WTC11 (cell line): Measurements from ENCODE around the gene LYPD6. TPM values are rescaled to one million over a fixed set of nuclear protein-coding genes. Genes with fewer than 3 reads are reported as not detected.

Experiments used
- ATAC-seq: fragments of 200-7000 bp; cut with Tn5 transposase; 2 replicates; pipeline ENCODE4 v1.10.0; 2021; ENCODE audit warnings: mild to moderate bottlenecking, moderate library complexity
- CTCF ChIA-PET: fragments of 300-600 bp; sonication (Branson Sonifier 250); formaldehyde crosslinking; loops from one replicate; lab custom pipeline; 2021; ENCODE audit warnings: antibody characterized with exemption; lab: Charles Lee
- POLR2A ChIA-PET: fragments of 350-600 bp; sonication (Branson Sonifier 250); formaldehyde crosslinking; loops from one replicate; lab custom pipeline; 2021; ENCODE audit warnings: antibody characterized with exemption; lab: Charles Lee
- DNase-seq: peaks from one replicate; pipeline ENCODE4 v3.0.0; 2021; ENCODE audit warnings: low spot score
- H3K27ac Mint-ChIP-seq: 2 replicates; pipeline ENCODE4 v1.8.0; 2021; ENCODE audit warnings: mixed read lengths
- H3K27me3 Mint-ChIP-seq: 2 replicates; pipeline ENCODE4 v1.8.0; 2021; ENCODE audit warnings: low read depth, mild to moderate bottlenecking, moderate library complexity, mixed read lengths
- H3K36me3 Mint-ChIP-seq: 2 replicates; pipeline ENCODE4 v1.8.0; 2021; ENCODE audit warnings: mixed read lengths
- H3K4me1 Mint-ChIP-seq: 2 replicates; pipeline ENCODE4 v1.8.0; 2022; ENCODE audit warnings: mixed read lengths
- H3K4me3 Mint-ChIP-seq: 2 replicates; pipeline ENCODE4 v1.8.0; 2021; ENCODE audit warnings: mild to moderate bottlenecking, moderate library complexity, mixed read lengths
- H3K9me3 Mint-ChIP-seq: 2 replicates; pipeline ENCODE4 v1.8.0; 2021; ENCODE audit warnings: mixed read lengths
- ARID4B ChIP-seq: sonication (generic); formaldehyde crosslinking; IDR thresholded peaks from 2 replicates; pipeline ENCODE4 v1.8.0; 2023; ENCODE audit warnings: missing genetic modification reagents, mild to moderate bottlenecking, borderline replicate concordance
- ATF1 ChIP-seq: sonication (generic); formaldehyde crosslinking; IDR thresholded peaks from 2 replicates; pipeline ENCODE4 v1.8.1; 2023; ENCODE audit warnings: mild to moderate bottlenecking, moderate library complexity, missing genetic modification reagents
- E2F4 ChIP-seq: sonication (generic); formaldehyde crosslinking; IDR thresholded peaks from 2 replicates; pipeline ENCODE4 v1.8.1; 2022; ENCODE audit warnings: low read depth, mild to moderate bottlenecking, moderate library complexity, missing genetic modification reagents, borderline replicate concordance
- ETV6 ChIP-seq: sonication (generic); formaldehyde crosslinking; IDR thresholded peaks from 2 replicates; pipeline ENCODE4 v1.8.1; 2022; ENCODE audit warnings: mild to moderate bottlenecking, missing genetic modification reagents
- GRHL2 ChIP-seq: fragments of 250-450 bp; sonication (Bioruptor Pico); IDR thresholded peaks from 2 replicates; pipeline ENCODE4 v1.8.0; 2022; ENCODE audit warnings: mild to moderate bottlenecking, moderate library complexity; ENCODE audit not compliant: insufficient replicate concordance, severe bottlenecking
- JUN ChIP-seq: sonication (generic); formaldehyde crosslinking; IDR thresholded peaks from 2 replicates; pipeline ENCODE4 v1.8.0; 2023; ENCODE audit warnings: mild to moderate bottlenecking, missing genetic modification reagents
- KAT7 ChIP-seq: sonication (generic); formaldehyde crosslinking; IDR thresholded peaks from 2 replicates; pipeline ENCODE4 v1.8.1; 2023; ENCODE audit warnings: missing genetic modification reagents, mild to moderate bottlenecking, borderline replicate concordance
- MYBL2 ChIP-seq: sonication (generic); formaldehyde crosslinking; IDR thresholded peaks from 2 replicates; pipeline ENCODE4 v1.8.1; 2023; ENCODE audit warnings: mild to moderate bottlenecking, moderate library complexity, missing genetic modification reagents
- PRDM15 ChIP-seq: sonication (generic); formaldehyde crosslinking; IDR thresholded peaks from 2 replicates; pipeline ENCODE4 v1.8.0; 2022; ENCODE audit warnings: missing genetic modification reagents
- SMAD4 ChIP-seq: sonication (generic); formaldehyde crosslinking; IDR thresholded peaks from 2 replicates; pipeline ENCODE4 v1.8.0; 2022; ENCODE audit warnings: mild to moderate bottlenecking, missing genetic modification reagents
- ZBTB43 ChIP-seq: sonication (generic); formaldehyde crosslinking; IDR thresholded peaks from 2 replicates; pipeline ENCODE4 v1.8.1; 2023; ENCODE audit warnings: mild to moderate bottlenecking, missing genetic modification reagents
- ZNF396 ChIP-seq: fragments of 250-450 bp; sonication (Bioruptor Pico); IDR thresholded peaks from 2 replicates; pipeline ENCODE4 v1.8.0; 2021; ENCODE audit warnings: mild to moderate bottlenecking, moderate library complexity, borderline replicate concordance
- ZNF416 ChIP-seq: fragments of 250-450 bp; sonication (Bioruptor Pico); IDR thresholded peaks from 2 replicates; pipeline ENCODE4 v1.9.0; 2021; ENCODE audit warnings: mild to moderate bottlenecking, inconsistent platforms
- ZNF532 ChIP-seq: fragments of 250-450 bp; sonication (Bioruptor Pico); IDR thresholded peaks from 2 replicates; pipeline ENCODE4 v1.9.0; 2021; ENCODE audit warnings: mild to moderate bottlenecking, borderline replicate concordance
- total RNA-seq: library from RNA; stranded (reverse); gene quantifications from 3 replicates; pipeline ENCODE4 v1.2.3, GENCODE V29; 2021
- TF ChIP-seq, protein P1 (sequence below): fragments of 200-600 bp; IDR thresholded peaks from 2 replicates; pipeline ENCODE4 v1.8.0; 2022; ENCODE audit warnings: antibody characterized with exemption
- TF ChIP-seq, protein P2 (sequence below): sonication (generic); formaldehyde crosslinking; IDR thresholded peaks from 2 replicates; pipeline ENCODE4 v1.8.1; 2023; ENCODE audit warnings: mild to moderate bottlenecking, missing genetic modification reagents, moderate library complexity

Gene LYPD6
- total RNA-seq, 1 experiment from 2014 or later, result 4.8 TPM

DNA sequence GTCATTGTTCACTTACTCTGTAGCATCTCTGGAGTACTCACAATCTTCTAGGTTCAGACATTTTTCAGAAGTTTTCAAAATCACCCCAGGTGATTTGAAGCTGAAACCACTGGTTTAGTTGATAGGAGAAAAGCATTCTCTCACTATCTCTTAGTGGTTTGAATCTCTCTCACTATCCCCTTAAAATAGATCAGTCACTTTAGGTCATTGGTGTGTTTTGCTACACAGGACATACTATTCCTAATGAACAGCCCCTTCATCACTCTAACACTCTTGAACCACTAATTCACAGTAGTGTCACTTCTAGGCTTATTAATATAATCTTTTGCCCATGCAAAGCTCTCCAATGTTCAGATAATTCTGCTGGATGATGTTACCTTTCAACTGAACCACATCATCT lies 34.5 kb downstream of the LYPD6 start (continued):
- TF ChIP-seq ARID4B (no peak), ZNF416 (CRISPR knock-in tag) (no peak), GRHL2 (no peak), ETV6 (CRISPR knock-in tag) (no peak)

DNA sequence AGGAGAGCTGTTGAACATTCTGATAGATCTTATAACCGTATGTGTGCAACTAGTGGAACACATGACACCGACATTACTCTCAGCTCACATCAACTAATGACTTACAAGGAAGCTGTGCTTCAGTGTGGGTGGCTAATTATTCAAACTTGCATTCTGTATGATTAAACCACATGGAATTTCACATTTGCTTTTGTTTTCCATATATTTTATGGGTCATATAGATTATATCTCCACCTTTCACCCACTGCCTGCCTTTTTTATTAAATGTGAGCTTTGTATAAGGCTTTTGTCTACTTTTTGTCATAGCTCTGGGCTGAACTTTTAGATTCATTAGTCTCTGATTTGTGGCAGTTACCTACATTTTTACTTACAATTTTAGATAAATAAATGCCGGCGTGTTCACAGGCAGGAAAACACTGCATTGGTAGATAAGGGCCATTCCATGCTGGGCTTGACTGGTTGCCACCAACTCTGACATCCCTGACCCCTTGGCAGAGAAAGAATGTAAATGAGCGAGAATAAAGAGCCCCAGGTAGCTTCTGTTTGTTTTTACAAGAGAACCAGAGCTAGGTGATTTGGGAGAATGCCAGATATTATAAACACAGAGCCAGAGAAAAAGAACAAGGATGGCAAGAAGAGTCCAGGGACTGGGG lies 35.7 kb downstream of the LYPD6 start:
- ATAC-seq (0 out of 2 replicates have a peak, but pooled peaks have one; percentile 46), DNase-seq (no peak)
- H3K4me1 Mint-ChIP-seq, result peaks cover 23% of the 10 kb centered on the region
- ChIA-PET CTCF (interaction anchor here (0.6 to 1.6 kb wide), 3 partner anchors 10 to 349 kb away, joined by 3 to 5 read pairs (median 4); no protein-coding TSS in a partner anchor), POLR2A (no interaction called here)
- H3K9me3 Mint-ChIP-seq, result peaks cover 22% of the 10 kb centered on the region
- H3K36me3 Mint-ChIP-seq, result peaks cover 20% of the 10 kb centered on the region
- no peaks in the 10 kb centered on the region for H3K27me3 Mint-ChIP-seq
- H3K27ac Mint-ChIP-seq, result no peak overlapping the region
- no peak overlapping the region for H3K4me3 Mint-ChIP-seq
- TF ChIP-seq ZNF396 (no peak), ZBTB43 (CRISPR knock-in tag) (no peak), ZNF532 (no peak), KAT7 (no peak), SMAD4 (CRISPR knock-in tag) (no peak), JUN (CRISPR knock-in tag) (no peak), MYBL2 (no peak), E2F4 (CRISPR knock-in tag) (no peak), PRDM15 (CRISPR knock-in tag) (no peak), ATF1 (CRISPR knock-in tag) (no peak)
- TF ChIP-seq, protein P1, sequence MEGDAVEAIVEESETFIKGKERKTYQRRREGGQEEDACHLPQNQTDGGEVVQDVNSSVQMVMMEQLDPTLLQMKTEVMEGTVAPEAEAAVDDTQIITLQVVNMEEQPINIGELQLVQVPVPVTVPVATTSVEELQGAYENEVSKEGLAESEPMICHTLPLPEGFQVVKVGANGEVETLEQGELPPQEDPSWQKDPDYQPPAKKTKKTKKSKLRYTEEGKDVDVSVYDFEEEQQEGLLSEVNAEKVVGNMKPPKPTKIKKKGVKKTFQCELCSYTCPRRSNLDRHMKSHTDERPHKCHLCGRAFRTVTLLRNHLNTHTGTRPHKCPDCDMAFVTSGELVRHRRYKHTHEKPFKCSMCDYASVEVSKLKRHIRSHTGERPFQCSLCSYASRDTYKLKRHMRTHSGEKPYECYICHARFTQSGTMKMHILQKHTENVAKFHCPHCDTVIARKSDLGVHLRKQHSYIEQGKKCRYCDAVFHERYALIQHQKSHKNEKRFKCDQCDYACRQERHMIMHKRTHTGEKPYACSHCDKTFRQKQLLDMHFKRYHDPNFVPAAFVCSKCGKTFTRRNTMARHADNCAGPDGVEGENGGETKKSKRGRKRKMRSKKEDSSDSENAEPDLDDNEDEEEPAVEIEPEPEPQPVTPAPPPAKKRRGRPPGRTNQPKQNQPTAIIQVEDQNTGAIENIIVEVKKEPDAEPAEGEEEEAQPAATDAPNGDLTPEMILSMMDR, result no peak
- TF ChIP-seq, protein P2, sequence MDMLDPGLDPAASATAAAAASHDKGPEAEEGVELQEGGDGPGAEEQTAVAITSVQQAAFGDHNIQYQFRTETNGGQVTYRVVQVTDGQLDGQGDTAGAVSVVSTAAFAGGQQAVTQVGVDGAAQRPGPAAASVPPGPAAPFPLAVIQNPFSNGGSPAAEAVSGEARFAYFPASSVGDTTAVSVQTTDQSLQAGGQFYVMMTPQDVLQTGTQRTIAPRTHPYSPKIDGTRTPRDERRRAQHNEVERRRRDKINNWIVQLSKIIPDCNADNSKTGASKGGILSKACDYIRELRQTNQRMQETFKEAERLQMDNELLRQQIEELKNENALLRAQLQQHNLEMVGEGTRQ (CRISPR knock-in tag), result no peak
